SJCRH30 (cell line): ENCODE measurements around the gene ANKDD1A. TPM values are rescaled to one million over a fixed set of nuclear protein-coding genes. Genes with fewer than 3 reads are reported as not detected.
A peak's percentile ranks its signal among the peaks of the same experiment; 100 is the strongest.

Source experiments
- DNase-seq, 2 experiments: peaks; one replicate each; pipeline ENCODE4 v3.0.0-alpha.2; 2015 to 2020
- H3K27ac ChIP-seq: fragments of 250-450 bp; sonication (Bioruptor Pico); 2 replicates; pipeline ENCODE4 v1.5.1; 2020; ENCODE audit warnings: mild to moderate bottlenecking, moderate library complexity
- H3K27me3 ChIP-seq: fragments of 250-450 bp; sonication (Bioruptor Pico); 2 replicates; pipeline ENCODE4 v1.5.1; 2020; ENCODE audit warnings: mild to moderate bottlenecking, moderate library complexity
- H3K36me3 ChIP-seq: fragments of 250-450 bp; sonication (Bioruptor Pico); 2 replicates; pipeline ENCODE4 v1.5.1; 2020; ENCODE audit warnings: mild to moderate bottlenecking, moderate library complexity
- H3K4me1 ChIP-seq: fragments of 250-450 bp; sonication (Bioruptor Pico); 2 replicates; pipeline ENCODE4 v1.5.1; 2020; ENCODE audit warnings: mild to moderate bottlenecking, moderate library complexity
- H3K4me3 ChIP-seq: fragments of 250-450 bp; sonication (Bioruptor Pico); 2 replicates; pipeline ENCODE4 v1.5.1; 2020; ENCODE audit warnings: mild to moderate bottlenecking, moderate library complexity
- H3K9me3 ChIP-seq: fragments of 250-450 bp; sonication (Bioruptor Pico); replicated peaks from 2 replicates; pipeline ENCODE4 v1.5.1; 2020; ENCODE audit warnings: mild to moderate bottlenecking, moderate library complexity
- total RNA-seq: library from RNA; depleted of rRNA; stranded (reverse); fragments of >200 nt; shearing (Covaris generic); gene quantifications from 2 replicates; pipeline ENCODE4 v1.2.3, GENCODE V29; 2014; rRNA removed

Gene ANKDD1A
- total RNA-seq = 5.0 and 5.6 TPM in 2 replicates

DNA sequence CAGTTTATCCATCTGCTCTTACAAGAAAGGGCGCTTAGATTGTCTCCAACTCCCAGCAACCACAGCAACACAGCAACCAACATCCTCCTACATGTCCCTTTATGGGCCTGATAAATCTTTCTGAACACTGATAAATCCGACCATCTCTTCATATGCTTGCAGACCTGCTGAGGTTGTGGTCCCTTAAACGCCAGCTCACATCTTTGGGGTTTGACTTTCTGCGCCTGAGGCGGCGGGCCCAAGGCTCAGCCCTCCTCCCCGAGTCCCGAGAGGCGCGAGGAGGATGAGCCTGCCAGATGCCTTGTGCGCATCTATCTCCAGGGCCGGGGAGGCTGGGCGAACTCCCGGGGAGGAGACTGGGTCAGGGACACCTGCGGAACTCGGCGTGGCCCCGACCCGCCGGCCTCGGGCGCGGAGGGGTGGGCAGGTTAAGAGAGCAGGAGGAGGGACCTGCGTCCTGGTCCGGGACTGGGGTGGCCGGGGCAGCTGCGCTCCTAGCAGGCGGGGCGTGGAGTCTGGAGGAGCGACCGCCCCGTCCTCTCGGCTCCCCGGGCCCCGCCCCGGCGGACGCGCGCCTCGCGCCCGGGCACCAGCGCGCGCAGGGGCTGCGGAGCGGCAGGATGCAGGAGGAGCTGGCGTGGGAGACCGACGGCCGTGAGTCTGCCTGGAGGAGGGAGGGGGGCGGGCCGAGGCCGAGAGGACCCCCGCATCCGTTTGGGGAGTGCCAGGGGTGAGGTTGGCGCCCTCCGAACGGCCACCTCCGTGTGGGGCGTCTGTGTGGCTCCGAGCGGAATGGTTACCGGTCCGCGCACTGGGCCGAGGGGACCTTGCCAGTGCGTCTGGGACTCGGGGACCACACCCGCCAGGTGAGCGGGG lies at the start of gene ANKDD1A:
TSS of gene ANKDD1A (plus strand) at position 592 of the 876 bp plus-strand sequence. CDS start at position 621, 29 bp downstream.
- peak; percentile 82 to 84 for DNase-seq
- Histone ChIP-seq H3K27ac (peak within 1 kb of the TSS; percentile 5; the same call in 1 of the 2 replicates), H3K27me3 (no peaks in the 10 kb centered on the region), H3K4me1 (peaks cover 24% of the 10 kb centered on the region), H3K36me3 (no peaks in the 10 kb centered on the region), H3K4me3 (peak within 1 kb of the TSS; percentile 80), H3K9me3 (no peaks in the 10 kb centered on the region)

DNA sequence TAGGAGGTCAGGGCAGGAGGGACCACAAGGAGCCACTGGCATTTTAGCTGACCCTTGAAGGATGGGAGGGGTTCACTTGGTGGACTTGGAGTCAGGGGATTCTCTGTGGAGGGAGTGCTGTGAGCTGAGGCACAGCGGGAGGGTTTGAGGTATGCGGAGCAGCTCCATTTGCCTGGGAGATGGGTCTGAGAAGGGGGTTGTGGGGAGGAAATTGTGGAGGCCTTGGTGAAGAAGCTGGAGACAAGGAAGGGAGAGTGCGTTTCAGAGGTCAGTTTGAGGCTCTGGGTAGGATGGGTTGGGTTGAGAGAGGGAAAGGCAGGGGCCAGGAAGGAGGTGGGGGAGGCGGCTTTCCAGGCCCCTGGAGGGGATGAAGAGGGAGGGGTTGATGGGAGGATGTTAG lies 49.7 kb upstream of the ANKDD1A start:
- H3K36me3 ChIP-seq = peaks cover 30% of the 10 kb centered on the region
- no peaks in the 10 kb centered on the region for H3K27me3 ChIP-seq
- no peak overlapping the region for H3K27ac ChIP-seq
- DNase-seq = no peak
- H3K4me3 ChIP-seq = no peak overlapping the region
- H3K4me1 ChIP-seq = peaks cover 49% of the 10 kb centered on the region
- H3K9me3 ChIP-seq = no peaks in the 10 kb centered on the region

DNA sequence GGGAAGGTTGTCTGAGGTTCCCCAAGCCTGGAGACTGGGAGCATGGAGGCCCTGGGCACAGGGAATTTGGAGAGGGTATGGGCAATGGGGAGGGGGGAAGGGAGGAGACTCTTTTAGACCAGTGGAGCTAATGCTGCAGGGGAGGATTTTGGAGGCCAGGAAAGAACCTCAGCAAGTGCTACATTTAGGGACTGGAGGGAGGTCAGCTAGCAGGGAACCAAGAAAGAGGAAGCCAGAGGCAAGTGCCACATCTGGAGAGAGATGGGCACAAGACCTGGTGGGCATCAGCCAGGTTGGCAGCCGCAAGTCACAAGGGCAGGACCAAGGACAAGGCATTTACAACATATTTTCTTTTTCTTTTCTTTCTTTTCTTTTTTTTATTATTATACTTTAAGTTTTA lies 49.3 kb upstream of the ANKDD1A start:
- no peak for DNase-seq
- peaks cover 27% of the 10 kb centered on the region for H3K36me3 ChIP-seq
- peaks cover 49% of the 10 kb centered on the region for H3K4me1 ChIP-seq

DNA sequence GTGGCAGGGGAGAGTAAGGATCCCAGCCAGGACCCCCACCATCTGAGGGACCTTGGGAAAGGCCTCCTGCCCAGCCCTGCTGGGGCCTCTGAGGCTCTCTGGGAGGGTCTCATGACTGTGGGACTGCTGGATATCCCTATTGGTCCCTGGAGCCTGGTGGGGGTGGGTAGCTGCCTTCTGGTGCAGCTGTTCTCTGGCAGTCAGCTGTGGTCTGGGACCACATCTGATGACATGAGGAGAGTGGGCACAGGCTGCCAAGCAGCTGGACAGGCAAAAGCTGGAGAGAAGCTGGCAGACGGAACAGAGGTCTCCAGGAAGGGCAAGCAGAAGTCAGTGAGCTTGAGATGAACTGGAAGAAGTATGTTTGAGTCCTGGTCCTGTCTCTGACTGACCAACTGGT lies 47.6 kb upstream of the ANKDD1A start:
- no peaks in the 10 kb centered on the region for H3K27me3 ChIP-seq
- H3K36me3 ChIP-seq = peaks cover 19% of the 10 kb centered on the region
- H3K4me1 ChIP-seq = peaks cover 40% of the 10 kb centered on the region
- no peak overlapping the region for H3K4me3 ChIP-seq
- DNase-seq = peak; percentile 98
- H3K27ac ChIP-seq = peak overlapping the region; percentile 96
- H3K9me3 ChIP-seq = no peaks in the 10 kb centered on the region

More for the DNA sequence above, 49.3 kb upstream of the ANKDD1A start:
- H3K27ac ChIP-seq = no peak overlapping the region
- no peaks in the 10 kb centered on the region for H3K9me3 ChIP-seq
- no peaks in the 10 kb centered on the region for H3K27me3 ChIP-seq
- no peak overlapping the region for H3K4me3 ChIP-seq

DNA sequence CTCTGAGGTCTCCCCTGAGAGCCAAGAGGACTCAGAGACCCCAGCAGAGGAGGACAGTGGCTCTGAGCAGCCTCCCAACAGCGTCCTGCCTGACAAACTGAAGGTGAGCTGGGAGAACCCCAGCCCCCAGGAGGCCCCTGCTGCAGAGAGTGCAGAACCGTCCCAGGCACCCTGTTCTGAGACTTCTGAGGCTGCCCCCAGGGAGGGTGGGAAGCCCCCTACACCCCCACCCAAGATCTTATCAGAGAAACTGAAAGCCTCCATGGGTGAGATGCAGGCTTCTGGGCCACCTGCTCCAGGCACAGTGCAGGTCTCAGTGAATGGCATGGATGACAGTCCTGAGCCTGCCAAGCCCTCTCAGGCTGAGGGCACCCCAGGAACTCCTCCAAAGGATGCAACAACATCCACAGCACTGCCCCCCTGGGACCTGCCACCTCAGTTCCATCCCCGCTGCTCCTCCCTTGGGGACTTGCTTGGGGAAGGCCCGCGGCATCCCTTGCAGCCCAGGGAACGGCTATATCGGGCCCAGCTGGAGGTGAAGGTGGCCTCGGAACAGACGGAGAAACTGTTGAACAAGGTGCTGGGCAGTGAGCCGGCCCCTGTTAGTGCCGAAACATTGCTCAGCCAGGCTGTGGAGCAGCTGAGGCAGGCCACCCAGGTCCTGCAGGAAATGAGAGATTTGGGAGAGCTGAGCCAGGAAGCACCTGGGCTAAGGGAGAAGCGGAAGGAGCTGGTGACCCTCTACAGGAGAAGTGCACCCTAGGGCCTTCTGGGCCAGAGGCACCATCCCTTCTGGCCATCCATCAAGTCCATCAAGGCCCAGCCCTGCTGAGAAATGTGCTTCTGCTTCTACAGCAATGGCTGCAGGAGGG lies 46.3 kb upstream of the ANKDD1A start:
- no peaks in the 10 kb centered on the region for H3K27me3 ChIP-seq

DNA sequence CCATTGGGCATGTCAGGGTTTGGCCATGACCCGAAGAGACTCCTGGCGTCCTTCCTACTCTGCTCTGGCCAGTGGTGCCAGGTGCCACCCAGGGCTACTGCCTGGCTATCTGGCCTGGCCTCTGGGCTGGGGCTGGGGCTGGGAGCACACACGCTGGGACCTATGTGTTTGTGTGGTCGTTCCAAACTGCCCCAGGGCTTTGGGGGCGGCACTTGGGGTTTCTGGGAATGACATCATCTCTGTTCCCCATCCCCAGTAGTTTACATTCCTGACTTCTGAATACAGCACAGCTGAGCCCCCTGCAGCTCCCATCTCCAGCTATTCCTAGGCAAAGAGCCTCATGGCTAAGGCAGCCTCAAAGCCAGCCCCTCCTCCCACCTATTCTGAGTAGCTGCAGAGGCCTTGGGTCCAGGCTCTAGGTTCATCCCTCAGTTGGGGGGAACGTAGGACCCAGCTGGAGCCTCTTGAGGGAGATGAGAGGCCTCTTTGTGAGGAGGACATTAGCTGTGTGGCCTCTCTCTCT lies 45.6 kb upstream of the ANKDD1A start:
- Histone ChIP-seq H3K4me1 (peaks cover 40% of the 10 kb centered on the region), H3K27me3 (no peaks in the 10 kb centered on the region), H3K4me3 (no peak overlapping the region), H3K9me3 (no peaks in the 10 kb centered on the region), H3K27ac (peak overlapping the region; percentile 96), H3K36me3 (peaks cover 14% of the 10 kb centered on the region)
- DNase-seq = peak; percentile 96 to 97

More for the DNA sequence above, 46.3 kb upstream of the ANKDD1A start:
- H3K4me1 ChIP-seq = peaks cover 40% of the 10 kb centered on the region
- peak in 1 of 2 experiments; percentile 59 for DNase-seq
- H3K9me3 ChIP-seq = no peaks in the 10 kb centered on the region
- H3K27ac ChIP-seq = peak overlapping the region; percentile 96
- no peak overlapping the region for H3K4me3 ChIP-seq
- H3K36me3 ChIP-seq = peaks cover 14% of the 10 kb centered on the region

DNA sequence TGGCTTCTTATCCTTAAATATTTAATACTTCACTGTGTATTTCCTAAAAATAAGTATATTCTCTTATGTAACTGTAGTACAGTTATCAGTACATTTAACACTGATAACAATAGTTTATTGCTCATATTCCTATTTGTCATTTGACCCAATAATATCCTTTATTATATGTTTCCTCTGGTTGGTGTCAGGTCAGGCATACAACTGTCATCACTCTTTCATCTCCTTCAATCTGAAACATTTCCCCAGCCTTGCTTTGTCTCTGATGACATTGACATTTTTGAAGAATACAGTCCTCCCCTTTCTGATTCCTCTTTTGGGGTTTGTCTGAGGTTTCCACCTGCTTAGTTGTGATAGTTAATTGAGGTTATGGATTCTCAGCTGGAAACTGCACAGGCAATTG lies 42.2 kb upstream of the ANKDD1A start:
- Histone ChIP-seq H3K36me3 (peaks cover 15% of the 10 kb centered on the region), H3K9me3 (no peaks in the 10 kb centered on the region), H3K27ac (no peak overlapping the region), H3K27me3 (no peaks in the 10 kb centered on the region), H3K4me1 (peaks cover 29% of the 10 kb centered on the region), H3K4me3 (no peak overlapping the region)
- no peak for DNase-seq

DNA sequence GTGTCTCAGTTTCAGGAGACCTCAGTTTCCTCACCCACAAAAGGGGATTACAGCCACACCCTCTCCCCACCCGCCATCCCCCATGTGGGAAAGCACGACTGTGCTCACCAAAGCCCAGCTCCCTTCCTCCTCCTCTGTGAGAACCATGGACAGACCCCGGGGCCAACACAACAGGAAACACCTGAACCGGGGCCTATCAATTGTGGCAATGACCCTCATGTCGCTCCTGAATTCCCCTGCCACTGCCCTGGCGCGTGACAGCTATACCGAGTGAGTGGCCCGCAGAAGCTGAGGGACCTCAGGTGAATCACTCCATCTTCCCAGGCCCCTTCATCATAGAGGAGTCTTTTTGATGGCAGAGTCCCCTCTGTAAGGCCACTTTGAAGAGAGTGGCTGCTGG lies 41.3 kb upstream of the ANKDD1A start:
- H3K9me3 ChIP-seq = no peaks in the 10 kb centered on the region
- no peak overlapping the region for H3K27ac ChIP-seq

DNA sequence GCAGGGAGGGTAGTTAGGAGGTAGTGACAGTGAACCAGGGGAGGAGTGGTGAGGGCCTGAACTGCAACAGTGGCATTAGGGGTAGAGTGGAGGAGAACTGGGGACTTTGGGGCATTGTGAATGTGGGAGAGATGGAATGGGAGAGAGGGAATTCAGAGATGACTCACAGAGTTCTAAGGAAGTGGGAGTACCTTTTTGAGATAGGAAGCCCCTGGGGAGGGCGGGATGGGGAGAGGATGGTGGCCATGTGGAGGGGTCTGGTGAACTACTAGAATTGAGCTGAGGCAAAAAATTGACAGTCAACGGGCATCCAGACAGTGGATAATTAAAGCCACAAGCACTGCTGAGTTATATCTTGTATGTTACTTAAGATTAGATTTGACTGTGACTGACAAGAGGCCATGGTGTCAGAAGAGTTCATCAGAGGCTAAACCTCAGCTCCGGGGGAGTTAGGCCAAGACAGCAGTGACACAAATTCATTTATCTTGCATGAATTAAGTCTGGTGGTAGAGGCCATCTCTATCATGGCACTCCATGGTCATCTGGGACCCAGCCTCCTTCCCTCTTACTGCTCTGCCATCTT lies 36.0 kb upstream of the ANKDD1A start:
- DNase-seq = no peak
- no peak overlapping the region for H3K4me3 ChIP-seq
- H3K4me1 ChIP-seq = no peaks in the 10 kb centered on the region
- H3K27ac ChIP-seq = no peak overlapping the region
- H3K36me3 ChIP-seq = 0 out of 2 replicates have a peak, but pooled peaks cover 3% of the 10 kb centered on the region
- no peaks in the 10 kb centered on the region for H3K27me3 ChIP-seq
- H3K9me3 ChIP-seq = no peaks in the 10 kb centered on the region

More for the DNA sequence above, 41.3 kb upstream of the ANKDD1A start:
- H3K27me3 ChIP-seq = no peaks in the 10 kb centered on the region
- peaks cover 20% of the 10 kb centered on the region for H3K4me1 ChIP-seq
- DNase-seq = no peak
- H3K4me3 ChIP-seq = no peak overlapping the region
- peaks cover 11% of the 10 kb centered on the region for H3K36me3 ChIP-seq

DNA sequence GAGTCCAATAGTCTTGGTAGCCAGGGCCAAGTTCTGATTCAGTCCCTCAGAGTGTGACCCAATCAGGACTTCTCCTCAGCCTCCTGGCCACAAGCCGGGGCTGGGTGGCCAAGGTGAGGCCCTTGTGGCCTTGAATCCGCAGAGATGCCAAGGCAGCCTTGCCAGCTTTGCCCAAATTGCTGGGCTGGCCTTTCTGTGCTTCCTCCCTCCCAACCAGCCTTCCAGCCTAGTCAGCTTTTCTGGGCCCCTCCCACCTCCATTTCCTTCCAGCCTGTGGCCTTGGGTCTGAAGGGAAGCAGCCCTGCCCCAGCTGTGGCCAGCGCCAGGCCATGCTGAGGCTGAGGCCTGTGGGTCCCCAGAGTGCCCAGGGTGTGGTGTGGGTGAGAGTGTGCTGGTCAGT lies 34.3 kb upstream of the ANKDD1A start:
- no peak for DNase-seq

DNA sequence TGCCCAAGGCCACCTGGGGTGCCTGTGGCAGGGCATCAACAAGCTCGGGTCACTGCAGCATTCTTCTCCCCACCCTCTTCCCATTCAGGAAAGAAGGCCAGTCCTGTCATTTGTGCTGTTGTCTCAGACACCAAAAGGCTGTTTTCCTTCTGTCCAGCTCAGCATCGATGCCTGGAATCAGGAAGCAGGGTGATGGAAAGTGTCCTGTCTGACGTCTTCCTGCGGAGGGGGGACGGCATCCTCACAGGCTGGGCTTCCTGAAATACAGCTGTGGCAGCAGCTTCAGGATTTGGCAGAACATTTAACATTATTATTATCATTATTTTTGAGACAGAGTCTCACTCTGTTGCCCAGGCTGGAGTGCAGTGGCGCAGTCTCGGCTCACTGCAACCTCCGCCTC lies 33.0 kb upstream of the ANKDD1A start:
- DNase-seq = no peak
- Histone ChIP-seq H3K36me3 (no peaks in the 10 kb centered on the region), H3K4me1 (no peaks in the 10 kb centered on the region; the same call in 1 of the 2 replicates), H3K9me3 (no peaks in the 10 kb centered on the region), H3K27me3 (no peaks in the 10 kb centered on the region), H3K4me3 (no peak overlapping the region), H3K27ac (no peak overlapping the region)

More for the DNA sequence above, 34.3 kb upstream of the ANKDD1A start:
- Histone ChIP-seq H3K27me3 (no peaks in the 10 kb centered on the region), H3K27ac (no peak overlapping the region), H3K36me3 (no peaks in the 10 kb centered on the region), H3K9me3 (no peaks in the 10 kb centered on the region), H3K4me1 (no peaks in the 10 kb centered on the region), H3K4me3 (no peak overlapping the region)

DNA sequence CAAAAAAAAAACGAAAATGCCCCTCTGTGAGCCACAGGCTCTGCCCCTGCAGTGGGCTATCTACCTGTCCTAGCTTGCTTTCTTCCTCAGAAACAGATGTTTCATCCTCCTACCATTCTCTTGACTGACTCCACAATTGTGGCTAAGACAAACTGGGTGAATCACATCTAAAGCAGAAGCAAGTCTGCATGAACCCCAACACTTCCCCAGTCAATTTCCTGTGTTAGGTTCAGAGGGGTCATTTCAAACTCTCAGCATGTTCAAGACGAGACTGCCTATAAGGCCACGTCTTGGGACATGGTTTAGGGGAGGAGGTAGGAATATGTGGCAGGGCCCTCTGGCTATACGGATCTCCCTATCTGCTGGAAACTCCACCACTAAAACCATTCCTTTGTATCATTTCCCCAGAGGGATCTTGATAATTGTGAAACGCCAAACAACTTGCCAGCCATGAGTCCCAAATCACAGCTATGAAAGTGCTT lies 28.6 kb upstream of the ANKDD1A start:
- Histone ChIP-seq H3K27ac (no peak overlapping the region), H3K4me3 (no peak overlapping the region), H3K36me3 (no peaks in the 10 kb centered on the region), H3K27me3 (no peaks in the 10 kb centered on the region), H3K4me1 (peaks cover 9% of the 10 kb centered on the region), H3K9me3 (no peaks in the 10 kb centered on the region)
- DNase-seq = no peak

DNA sequence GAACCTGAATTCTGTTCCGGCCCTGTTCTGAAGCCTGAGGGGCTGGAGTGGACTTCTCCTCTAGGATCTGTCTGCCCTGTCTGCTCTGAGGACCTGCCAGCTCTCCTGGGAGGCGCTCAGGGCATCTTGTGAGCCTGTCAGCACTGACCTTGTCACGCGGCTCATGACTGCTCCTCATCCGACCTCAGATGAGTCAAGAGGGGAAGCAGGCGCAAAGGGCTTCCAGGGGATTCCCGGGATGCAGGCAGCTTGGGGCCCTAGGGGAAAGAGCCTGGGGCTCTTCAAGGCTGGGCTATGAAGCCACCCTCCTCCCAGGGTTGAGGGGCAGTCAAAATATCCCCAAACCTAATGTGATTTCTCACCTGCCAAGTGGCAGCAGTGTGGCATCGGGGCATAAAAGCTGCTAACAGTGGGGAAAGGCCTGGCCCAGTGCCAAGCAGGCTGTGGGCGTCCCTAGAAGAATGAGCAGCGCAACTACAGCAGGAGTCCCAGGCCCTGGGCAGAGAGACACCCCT lies 27.6 kb upstream of the ANKDD1A start:
- DNase-seq = peak; percentile 71 to 72
- Histone ChIP-seq H3K4me1 (peaks cover 9% of the 10 kb centered on the region), H3K4me3 (no peak overlapping the region), H3K27me3 (no peaks in the 10 kb centered on the region), H3K9me3 (no peaks in the 10 kb centered on the region), H3K27ac (no peak overlapping the region), H3K36me3 (no peaks in the 10 kb centered on the region)

DNA sequence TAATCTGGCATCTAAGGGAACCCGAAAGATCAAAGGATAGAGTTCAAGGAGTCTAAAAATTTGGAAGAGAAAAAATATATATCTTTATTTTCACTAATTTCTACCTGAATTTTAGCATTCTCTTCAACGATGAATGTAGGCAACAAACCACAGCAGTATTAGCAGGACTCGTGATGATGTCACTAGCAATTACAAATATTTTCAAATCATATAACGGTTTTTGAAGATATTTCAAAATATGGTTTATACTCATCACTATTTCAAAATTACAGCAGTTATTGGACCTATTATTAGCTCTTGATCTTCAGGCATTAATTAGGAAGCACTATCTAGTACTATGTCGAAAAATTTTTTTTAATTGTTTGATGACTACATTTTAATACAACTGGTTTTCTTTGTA lies 27.0 kb upstream of the ANKDD1A start:
- DNase-seq = no peak
- Histone ChIP-seq H3K27ac (no peak overlapping the region), H3K9me3 (no peaks in the 10 kb centered on the region), H3K4me3 (no peak overlapping the region), H3K4me1 (peaks cover 9% of the 10 kb centered on the region), H3K36me3 (no peaks in the 10 kb centered on the region), H3K27me3 (no peaks in the 10 kb centered on the region)
